ENCODE measurements around the gene YPEL1.

GRCh38 chr22:21719024-21719423 lies 16.6 kb downstream of the YPEL1 start:
- TF ChIP-seq CTCF (IDR thresholded peaks at IDR 0.05; ENCODE audit: control extremely low read depth in 1 of 3, insufficient read depth in 1 of 3, low read depth in 1 of 3, low read length in 3 of 3) (no peak), SRF (IDR thresholded peaks at IDR 0.05; ENCODE audit: low read depth, low read length) (no peak), POLR2A (IDR thresholded peaks at IDR 0.05; ENCODE audit: control extremely low read depth in 1 of 2, low read depth in 2 of 2, low read length in 2 of 2) (no peak), BCL11A (IDR thresholded peaks at IDR 0.05; ENCODE audit: low read depth in 2 of 2, low read length in 2 of 2) (no peak), SP1 (IDR thresholded peaks at IDR 0.05; ENCODE audit: low read depth, low read length) (no peak), EGR1 (IDR thresholded peaks at IDR 0.05; ENCODE audit: borderline replicate concordance, low read depth, low read length) (no peak), MAX (IDR thresholded peaks at IDR 0.05) (no peak), USF2 (IDR thresholded peaks at IDR 0.05; ENCODE audit: low read length) (no peak), RFX5 (IDR thresholded peaks at IDR 0.05; ENCODE audit: borderline replicate concordance, low read depth, low read length) (no peak), JUN (IDR thresholded peaks at IDR 0.05; ENCODE audit: low read depth, low read length) (no peak), GTF2F1 (IDR thresholded peaks at IDR 0.05; ENCODE audit: borderline replicate concordance, low read depth, low read length) (no peak)
- TF ChIP-seq, protein P1, sequence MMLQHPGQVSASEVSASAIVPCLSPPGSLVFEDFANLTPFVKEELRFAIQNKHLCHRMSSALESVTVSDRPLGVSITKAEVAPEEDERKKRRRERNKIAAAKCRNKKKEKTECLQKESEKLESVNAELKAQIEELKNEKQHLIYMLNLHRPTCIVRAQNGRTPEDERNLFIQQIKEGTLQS (IDR thresholded peaks at IDR 0.05; ENCODE audit: insufficient read depth, low read depth, low read length) = no peak

All from H1 (cell line).